Measurements from ENCODE around the gene CEP70. TPM values are rescaled to one million over a fixed set of nuclear protein-coding genes. Genes with fewer than 3 reads are reported as not detected.
A peak's percentile ranks its signal among the peaks of the same experiment; 100 is the strongest.

Gene CEP70
- total RNA-seq, 1 experiment from 2014 or later = 25.0 TPM

GRCh38 chr3:138445236-138445635 lies 148.8 kb downstream of the CEP70 start:
- no peaks in the 10 kb centered on the region for H3K9me3 Mint-ChIP-seq (ENCODE audit: unreplicated experiment)
- no peak for TF ChIP-seq CTCF (IDR thresholded peaks at IDR 0.05; ENCODE audit: insufficient read depth in 1 of 2, low read depth in 1 of 2, low read length in 1 of 2, severe bottlenecking in 1 of 2, unreplicated experiment in 1 of 2)
- H3K36me3 Mint-ChIP-seq (ENCODE audit: insufficient read depth, unreplicated experiment) = no peaks in the 10 kb centered on the region
- ChIA-PET POLR2A (no interaction called here), CTCF (no interaction called here)
- no peak overlapping the region for H3K27ac Mint-ChIP-seq (ENCODE audit: unreplicated experiment)
- intact Hi-C loops (cut with micrococcal nuclease; ENCODE audit: unreplicated experiment) = no loop called here
- no peaks in the 10 kb centered on the region for H3K9me3 ChIP-seq
- no peaks in the 10 kb centered on the region for H3K27me3 Mint-ChIP-seq (ENCODE audit: insufficient read depth, unreplicated experiment)
- H3K4me1 Mint-ChIP-seq (ENCODE audit: low read depth, unreplicated experiment) = peaks cover 18% of the 10 kb centered on the region
- BruUV-seq (replicated peaks) = no TSS peak
- no peak overlapping the region for H3K4me3 ChIP-seq (ENCODE audit: low read depth, low read length)
- no peak overlapping the region for H3K4me3 Mint-ChIP-seq (ENCODE audit: unreplicated experiment)
- peak in 1 of 2 experiments; percentile 11 for DNase-seq
- H3K36me3 ChIP-seq (ENCODE audit: control insufficient read depth, insufficient read depth, low read length) = no peaks in the 10 kb centered on the region; the same call in 1 of the 2 replicates
- no peaks in the 10 kb centered on the region for H3K27me3 ChIP-seq (replicated peaks; ENCODE audit: control insufficient read depth, insufficient read depth, low read length)
- H3K4me1 ChIP-seq = peaks cover 32% of the 10 kb centered on the region

Other genes with a start within 250 kb of the CEP70 start
- 8.5 and 11.4 TPM in 2 replicates for gene MRAS, start 245.7 kb downstream of the CEP70 start, total RNA-seq (2022)
- gene ESYT3, start 159.6 kb downstream of the CEP70 start, total RNA-seq (2022) = 5.7 and 7.6 TPM in 2 replicates
- 19.4 and 22.5 TPM in 2 replicates for gene FAIM, start 14.5 kb upstream of the CEP70 start, total RNA-seq (2022)
- 29.7 and 31.5 TPM in 2 replicates for gene PIK3CB, start 240.7 kb upstream of the CEP70 start, total RNA-seq (2022)